Erythroblast (primary cell): Measurements from ENCODE around the gene GPR173.

Experiments used
- DNase-seq, 2 experiments: peaks; one replicate each; lab custom pipeline; 2025; lab: John Stamatoyannopoulos, UW
- GATA1 ChIP-seq: IDR thresholded peaks from 2 replicates; pipeline ENCODE4 v1.6.1; 2011; ENCODE audit warnings: low read depth, mild to moderate bottlenecking, control low read depth, low read length, moderate library complexity
- POLR2A ChIP-seq: IDR thresholded peaks from 2 replicates; pipeline ENCODE4 v1.6.1; 2011; ENCODE audit warnings: mild to moderate bottlenecking, low read length

Gene GPR173

DNA sequence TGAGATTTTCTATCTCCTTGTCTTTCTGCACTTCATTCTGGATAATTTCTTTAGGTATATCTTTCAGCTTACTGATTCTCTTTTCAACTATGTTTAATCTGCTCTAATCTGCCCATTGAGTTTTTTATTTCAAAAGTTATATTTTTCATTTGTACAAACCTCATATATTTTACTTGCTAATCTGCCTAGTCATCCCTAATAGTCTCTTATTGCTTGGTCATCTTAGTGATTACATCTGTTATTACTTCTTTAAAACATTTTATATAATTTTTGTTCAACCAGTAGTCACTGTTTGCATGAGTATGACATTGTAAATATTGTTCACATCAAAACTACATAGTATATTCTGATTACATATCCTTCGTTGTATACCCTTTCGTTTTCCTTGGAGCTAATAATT lies 77.8 kb downstream of the GPR173 start:
- no peak for TF ChIP-seq POLR2A
- TF ChIP-seq GATA1, result no peak
- DNase-seq, result no peak

DNA sequence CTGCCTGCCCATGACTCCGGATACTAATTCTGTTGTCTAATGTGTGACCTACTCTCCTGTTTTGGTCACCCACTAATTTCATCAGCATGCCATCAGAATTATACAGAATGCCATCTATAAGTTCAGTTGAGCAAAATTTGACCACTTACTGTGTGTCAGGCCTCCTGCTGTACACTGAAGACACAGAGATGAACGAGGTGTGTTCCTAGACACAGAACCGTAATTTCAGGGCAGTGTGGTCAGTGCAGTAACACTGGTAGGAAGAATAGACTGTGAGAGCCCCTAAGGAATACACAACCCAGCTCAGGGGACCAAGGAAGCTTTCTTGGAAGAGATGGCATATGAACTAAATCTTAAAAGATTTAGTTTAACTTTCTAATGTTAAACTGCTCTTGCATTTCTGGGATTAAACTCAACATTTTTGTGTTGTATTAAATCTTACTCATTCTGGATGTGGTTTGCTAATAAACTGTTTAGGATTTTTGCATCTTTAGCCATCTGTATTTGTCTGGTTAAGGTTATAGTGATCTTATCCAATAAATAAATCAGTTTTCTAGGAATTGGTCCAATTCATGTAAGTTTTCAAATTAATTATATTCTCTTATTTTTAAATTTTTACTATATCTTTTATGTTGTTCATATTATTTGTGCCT lies 79.6 kb downstream of the GPR173 start:
- DNase-seq, result no peak
- no peak for TF ChIP-seq POLR2A
- TF ChIP-seq GATA1, result no peak
